ENCODE results near the gene TWF2. TPM values are rescaled to one million over a fixed set of nuclear protein-coding genes. Genes with fewer than 3 reads are reported as not detected.

Gene TWF2
- total and polyA plus RNA-seq, 2 experiments from 2014 or later = 42.3 to 53.0 TPM

- no peak overlapping the region for H3K27ac ChIP-seq
- TF ChIP-seq, protein P1, sequence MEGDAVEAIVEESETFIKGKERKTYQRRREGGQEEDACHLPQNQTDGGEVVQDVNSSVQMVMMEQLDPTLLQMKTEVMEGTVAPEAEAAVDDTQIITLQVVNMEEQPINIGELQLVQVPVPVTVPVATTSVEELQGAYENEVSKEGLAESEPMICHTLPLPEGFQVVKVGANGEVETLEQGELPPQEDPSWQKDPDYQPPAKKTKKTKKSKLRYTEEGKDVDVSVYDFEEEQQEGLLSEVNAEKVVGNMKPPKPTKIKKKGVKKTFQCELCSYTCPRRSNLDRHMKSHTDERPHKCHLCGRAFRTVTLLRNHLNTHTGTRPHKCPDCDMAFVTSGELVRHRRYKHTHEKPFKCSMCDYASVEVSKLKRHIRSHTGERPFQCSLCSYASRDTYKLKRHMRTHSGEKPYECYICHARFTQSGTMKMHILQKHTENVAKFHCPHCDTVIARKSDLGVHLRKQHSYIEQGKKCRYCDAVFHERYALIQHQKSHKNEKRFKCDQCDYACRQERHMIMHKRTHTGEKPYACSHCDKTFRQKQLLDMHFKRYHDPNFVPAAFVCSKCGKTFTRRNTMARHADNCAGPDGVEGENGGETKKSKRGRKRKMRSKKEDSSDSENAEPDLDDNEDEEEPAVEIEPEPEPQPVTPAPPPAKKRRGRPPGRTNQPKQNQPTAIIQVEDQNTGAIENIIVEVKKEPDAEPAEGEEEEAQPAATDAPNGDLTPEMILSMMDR (IDR thresholded peaks at IDR 0.05; ENCODE audit: low read depth, low read length) = no peak
- no peaks in the 10 kb centered on the region for H3K27me3 ChIP-seq
- H3K36me3 ChIP-seq = no peaks in the 10 kb centered on the region
- peaks cover 5% of the 10 kb centered on the region for H3K4me1 ChIP-seq (ENCODE audit: low read depth)
- no peak overlapping the region for H3K4me3 ChIP-seq
- no peaks in the 10 kb centered on the region for H3K9me3 ChIP-seq (ENCODE audit: low read depth)
- DNase-seq (ENCODE audit: low read depth in 1 of 2, low spot score in 1 of 2) = no peak
Observed at GRCh38 chr3:52222319-52223221, 16.4 kb downstream of the TWF2 start.

GRCh38 chr3:52221563-52222318 is 17.2 kb downstream of the TWF2 start:
- no peak overlapping the region for H3K4me3 ChIP-seq
- no peaks in the 10 kb centered on the region for H3K9me3 ChIP-seq (ENCODE audit: low read depth)
- no peaks in the 10 kb centered on the region for H3K36me3 ChIP-seq
- no peak overlapping the region for H3K27ac ChIP-seq
- no peak for DNase-seq (ENCODE audit: low read depth in 1 of 2, low spot score in 1 of 2)
- peaks cover 5% of the 10 kb centered on the region for H3K4me1 ChIP-seq (ENCODE audit: low read depth)
- H3K27me3 ChIP-seq = no peaks in the 10 kb centered on the region
- TF ChIP-seq, protein P1 (IDR thresholded peaks at IDR 0.05; ENCODE audit: low read depth, low read length) = no peak

DNA sequence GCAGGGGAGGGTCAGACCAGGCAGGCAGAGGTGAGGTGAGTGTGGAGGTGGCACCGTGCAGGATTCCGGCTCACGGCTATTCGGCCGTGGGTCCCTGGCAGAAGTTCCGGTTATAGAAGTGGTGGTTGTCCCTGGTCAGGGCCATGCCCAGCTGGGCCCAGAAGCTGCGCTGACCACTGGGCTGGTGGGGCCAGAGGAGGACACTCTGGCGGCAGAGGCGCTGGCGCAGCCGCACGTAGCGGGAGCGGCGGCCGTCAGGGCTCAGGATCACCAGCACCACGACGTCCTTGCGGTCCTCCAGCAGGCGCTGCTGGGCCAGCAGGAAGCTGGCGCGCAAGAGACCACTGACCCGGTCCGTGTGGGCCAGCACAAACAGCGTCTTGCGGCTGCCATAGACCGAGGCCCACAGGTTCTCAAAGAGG is 17.8 kb downstream of the TWF2 start:
- Histone ChIP-seq H3K36me3 (no peaks in the 10 kb centered on the region), H3K9me3 (ENCODE audit: low read depth) (no peaks in the 10 kb centered on the region), H3K4me1 (ENCODE audit: low read depth) (peaks cover 5% of the 10 kb centered on the region), H3K27ac (no peak overlapping the region), H3K4me3 (no peak overlapping the region), H3K27me3 (no peaks in the 10 kb centered on the region)
- no peak for DNase-seq (ENCODE audit: low read depth in 1 of 2, low spot score in 1 of 2)
- TF ChIP-seq, protein P1 (IDR thresholded peaks at IDR 0.05; ENCODE audit: low read depth, low read length) = no peak

DNA sequence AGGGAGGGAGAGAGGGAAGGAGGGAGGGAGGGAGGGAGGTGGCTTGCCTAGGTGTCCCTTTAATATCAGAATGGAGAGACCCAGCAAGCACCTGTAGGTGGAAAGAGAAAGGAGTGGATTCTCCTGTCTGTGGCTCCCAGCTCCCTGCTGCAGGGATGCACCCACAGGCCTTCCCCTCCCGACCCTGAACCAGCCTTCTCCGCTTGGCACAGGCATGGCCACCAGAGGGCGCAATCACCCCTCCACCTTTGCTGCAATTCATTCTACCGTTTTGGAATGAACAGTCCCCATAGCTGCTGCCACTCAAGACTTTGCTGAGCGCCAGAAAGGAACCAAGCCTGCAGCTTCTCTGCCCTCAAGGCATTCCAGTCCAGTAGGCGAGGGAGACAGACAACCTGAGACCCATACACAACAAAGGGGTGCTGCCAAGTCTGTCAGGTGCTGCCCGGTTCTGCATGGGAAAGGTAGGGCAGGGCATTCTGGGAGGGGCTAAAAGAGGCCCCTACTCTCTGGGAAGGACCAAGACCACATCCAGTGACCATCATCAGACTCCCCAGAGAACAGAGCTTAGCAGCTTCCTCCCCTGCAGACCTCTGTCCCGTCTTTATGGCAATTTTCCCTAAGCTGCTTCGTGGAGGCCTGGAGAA is 18.5 kb downstream of the TWF2 start:
- Histone ChIP-seq H3K4me1 (ENCODE audit: low read depth) (peaks cover 5% of the 10 kb centered on the region), H3K4me3 (no peak overlapping the region), H3K9me3 (ENCODE audit: low read depth) (no peaks in the 10 kb centered on the region), H3K27ac (no peak overlapping the region), H3K27me3 (no peaks in the 10 kb centered on the region), H3K36me3 (peaks cover 1% of the 10 kb centered on the region)
- TF ChIP-seq, protein P1 (IDR thresholded peaks at IDR 0.05; ENCODE audit: low read depth, low read length) = peak; percentile 95
- peak; percentile 84 to 87 for DNase-seq (ENCODE audit: low read depth in 1 of 2, low spot score in 1 of 2)

- DNase-seq (ENCODE audit: low read depth in 1 of 2, low spot score in 1 of 2) = no peak
- Histone ChIP-seq H3K36me3 (peaks cover 13% of the 10 kb centered on the region), H3K4me3 (no peak overlapping the region), H3K9me3 (ENCODE audit: low read depth) (no peaks in the 10 kb centered on the region), H3K4me1 (ENCODE audit: low read depth) (peaks cover 5% of the 10 kb centered on the region), H3K27me3 (no peaks in the 10 kb centered on the region), H3K27ac (peak overlapping the region; percentile 57)
- TF ChIP-seq, protein P1 (IDR thresholded peaks at IDR 0.05; ENCODE audit: low read depth, low read length) = no peak
Observed at GRCh38 chr3:52218937-52219650, 19.9 kb downstream of the TWF2 start.

Data from cardiac muscle cell (in vitro differentiated cells and primary cell).